Stimulated activated CD4-positive, alpha-beta T cell treated with anti-CD3 and anti-CD28 coated beads, Interleukin-1b, Interleukin-23, amount 100 ng/mL, for 48 hours (primary cell): ENCODE measurements around the gene CCDC158.
"Not testable (repeated sequence)": the region's sequence is repeated elsewhere in the genome, so short reads cannot be mapped to it uniquely, and the experiment has no call there.

Source experiments
- DNase-seq: peaks from one replicate; pipeline ENCODE4 v3.0.0-alpha.2; 2020

Gene CCDC158

DNA sequence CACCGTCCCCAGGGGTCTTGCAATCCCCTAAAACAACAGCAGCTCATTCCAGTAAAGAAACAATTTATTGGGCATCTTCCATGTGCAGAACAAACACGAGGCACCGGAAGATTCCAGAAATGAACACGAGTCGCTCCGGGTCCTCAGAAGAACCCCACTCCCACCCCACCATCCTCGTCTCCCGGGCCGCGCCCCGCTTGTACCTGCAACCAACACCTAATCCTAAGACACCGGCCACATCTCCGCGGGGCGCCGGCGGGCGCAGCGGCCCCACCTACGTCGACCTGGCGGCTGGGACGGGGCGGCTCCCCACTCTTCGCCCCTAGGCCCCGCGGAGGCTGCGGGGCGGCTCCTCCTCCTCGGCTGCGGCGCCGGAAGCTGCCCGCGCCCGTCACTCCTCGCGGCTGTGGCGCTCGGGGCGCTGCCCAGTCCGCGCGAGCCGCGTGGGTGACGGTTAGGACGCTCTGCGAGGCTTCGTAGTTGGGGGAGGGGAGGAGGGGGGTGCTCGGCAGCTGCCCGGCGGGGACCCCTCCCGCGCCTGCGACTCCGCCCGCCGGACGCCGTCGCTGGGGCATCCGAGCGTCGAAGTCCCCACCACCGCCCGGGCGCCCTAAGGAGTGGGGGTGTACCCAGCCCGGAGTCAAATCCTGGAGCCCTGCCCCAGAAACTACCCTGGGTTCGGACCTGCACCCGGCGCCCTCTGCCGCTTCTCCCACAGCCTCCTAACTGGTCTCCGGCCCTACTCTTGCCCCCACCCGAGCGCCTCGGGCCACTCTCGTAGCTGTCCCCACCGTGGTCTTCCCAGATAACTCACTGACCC is at the start of gene CCDC158:
Gene CCDC158, minus strand, starts transcription at position 380 of the 820 bp plus-strand sequence. CDS start 17,934 bp downstream, outside the sequence.
- no peak for DNase-seq

DNA sequence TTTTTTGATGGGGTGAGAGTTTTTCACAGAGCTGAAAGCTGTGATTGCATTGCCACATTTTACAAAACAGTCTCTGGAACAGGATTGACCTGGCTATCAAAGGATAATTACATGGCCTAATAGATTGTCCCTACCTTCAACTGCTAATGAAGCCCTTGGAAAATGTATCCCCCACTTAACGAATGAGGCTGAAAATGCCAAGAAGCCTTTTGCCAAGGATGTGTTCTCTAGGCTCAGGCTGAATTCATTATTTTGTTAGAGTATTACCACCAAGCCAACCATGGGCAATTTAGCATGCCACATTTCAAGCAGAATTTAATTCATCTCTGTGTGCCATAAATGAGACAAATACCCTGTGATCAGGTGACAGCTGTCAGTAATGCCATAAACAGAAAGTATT is 49.6 kb upstream of the CCDC158 start:
- DNase-seq: no peak

DNA sequence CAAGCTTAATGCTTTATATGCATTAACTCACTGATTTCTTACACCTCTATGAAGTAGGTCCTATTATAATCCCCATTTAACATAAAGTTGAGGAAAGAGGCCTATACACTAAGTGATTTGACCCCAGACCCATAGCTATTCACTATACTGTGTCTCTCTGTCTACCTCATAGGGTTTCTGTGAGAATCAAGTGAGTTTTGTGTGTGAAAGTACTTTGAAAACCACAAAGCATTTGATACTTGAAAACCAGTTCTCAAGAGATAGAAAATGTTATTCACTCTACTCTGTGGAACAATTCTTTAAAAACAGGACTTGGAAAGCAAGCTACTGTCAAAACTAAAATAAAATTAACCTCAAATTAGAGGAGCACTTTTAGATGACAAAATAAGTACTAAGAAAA is 49.1 kb upstream of the CCDC158 start:
- DNase-seq: no peak

DNA sequence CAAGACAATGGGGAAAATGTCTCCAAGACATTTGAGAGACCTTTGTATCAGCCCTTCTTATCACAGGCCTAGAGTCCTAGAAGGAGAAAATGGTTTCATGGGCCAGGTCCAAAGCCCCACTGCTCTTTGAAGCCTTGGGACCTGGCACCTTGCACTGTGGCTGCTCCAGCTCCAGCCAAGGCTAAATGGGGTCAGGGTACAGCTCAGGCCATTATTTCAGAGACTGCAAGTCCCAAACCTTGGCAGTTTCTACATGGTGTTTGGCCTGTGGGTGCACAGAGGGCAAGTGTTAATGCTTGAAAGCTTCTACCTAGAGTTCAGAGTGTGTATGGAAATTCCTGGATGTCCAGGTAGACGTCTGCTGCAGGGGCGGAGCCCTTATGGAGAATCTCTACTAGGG is 42.6 kb upstream of the CCDC158 start:
- no peak for DNase-seq

DNA sequence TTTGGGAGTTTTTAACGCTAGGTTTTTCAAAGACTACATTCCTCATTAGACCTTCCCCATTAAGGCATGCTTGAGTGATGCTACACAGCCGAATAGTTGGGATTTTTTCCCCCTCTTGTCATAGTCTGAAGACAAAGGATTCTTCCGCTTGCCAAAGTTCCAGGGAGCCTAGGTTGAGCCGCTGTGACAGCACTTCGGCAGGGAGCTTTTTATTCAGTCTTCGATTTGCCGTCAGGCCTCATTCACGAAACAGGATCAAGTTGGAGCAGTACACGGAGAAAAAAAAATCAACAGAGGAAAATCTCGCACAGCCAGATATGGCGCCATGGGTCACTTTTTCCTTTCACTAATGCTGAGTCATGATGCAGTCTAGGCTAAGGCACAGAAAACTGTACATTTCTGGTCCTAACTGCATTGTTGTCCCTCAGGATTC is 38.4 kb upstream of the CCDC158 start:
- no peak for DNase-seq

DNA sequence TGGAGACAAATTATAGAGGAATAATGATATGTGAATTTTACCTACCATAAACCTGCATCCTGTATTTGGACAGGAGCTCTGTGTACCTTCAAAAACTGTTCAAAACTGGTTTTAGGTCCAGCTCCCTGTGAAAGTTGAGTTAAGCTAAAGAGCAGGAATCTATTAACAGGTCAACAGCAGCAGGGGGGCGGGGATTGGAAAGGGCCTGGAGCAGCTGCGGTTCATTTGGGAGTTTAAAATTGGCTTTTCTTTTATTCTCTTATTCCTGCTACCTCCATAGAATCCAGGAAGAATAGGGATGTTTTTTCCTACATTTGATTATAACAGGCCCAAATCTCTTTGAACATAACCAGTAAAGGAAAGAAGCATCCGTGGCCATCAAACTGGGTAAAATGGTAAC is 37.9 kb upstream of the CCDC158 start:
- no peak for DNase-seq

DNA sequence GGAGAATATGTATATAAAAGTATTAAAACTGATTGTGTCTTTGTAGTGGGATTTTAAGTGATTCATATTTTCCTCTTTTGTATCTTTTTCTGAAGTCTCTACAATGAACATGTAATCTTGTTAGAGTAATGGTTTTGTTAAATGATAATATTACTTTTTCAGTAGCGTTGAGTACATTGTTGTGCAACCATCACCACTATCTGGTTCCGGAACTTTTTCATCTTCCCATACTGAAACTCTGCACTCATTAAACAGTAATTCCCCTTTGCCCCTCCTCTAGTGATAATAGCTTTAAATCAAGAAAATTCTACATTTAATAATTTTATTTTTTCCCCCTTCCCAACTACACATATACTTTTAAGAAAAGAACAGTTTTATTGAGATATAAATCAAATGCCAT is 37.4 kb upstream of the CCDC158 start:
- DNase-seq: no peak

DNA sequence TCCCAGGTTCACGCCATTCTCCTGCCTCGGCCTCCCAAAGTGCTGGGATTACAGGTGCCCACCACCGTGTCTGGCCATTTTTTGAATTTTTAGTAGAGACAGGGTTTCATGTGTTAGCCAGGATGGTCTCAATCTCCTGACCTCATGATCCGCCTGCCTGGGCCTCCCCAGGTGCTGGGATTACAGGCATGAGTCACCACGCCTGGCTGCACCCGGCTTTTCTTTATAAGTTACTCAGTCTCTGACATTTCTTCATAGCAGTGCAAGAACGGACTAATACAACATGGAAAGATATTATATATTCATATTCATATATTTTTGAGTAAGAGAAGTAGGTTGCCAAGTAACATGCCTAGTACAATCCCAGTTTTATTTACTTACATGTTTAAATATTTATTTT is 36.9 kb upstream of the CCDC158 start:
- DNase-seq: no peak

DNA sequence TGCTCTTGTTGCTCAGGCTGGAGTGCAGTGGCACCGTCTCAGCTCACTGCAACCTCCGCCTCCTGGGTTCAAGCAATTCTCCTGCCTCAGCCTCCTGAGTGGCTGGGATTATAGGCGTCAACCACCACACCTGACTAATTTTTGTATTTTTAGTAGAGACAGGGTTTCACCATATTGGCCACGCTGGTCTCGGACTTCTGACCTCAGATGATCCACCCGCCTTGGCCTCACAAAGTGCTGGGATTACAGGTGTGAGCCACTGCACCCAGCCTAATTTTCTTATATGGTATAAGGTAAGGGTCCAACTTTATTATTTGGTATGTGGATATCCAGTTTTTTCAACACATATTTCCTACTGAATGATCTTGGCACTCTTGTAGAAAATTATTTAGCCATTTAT is 33.1 kb upstream of the CCDC158 start:
- not testable (repeated sequence) for DNase-seq

DNA sequence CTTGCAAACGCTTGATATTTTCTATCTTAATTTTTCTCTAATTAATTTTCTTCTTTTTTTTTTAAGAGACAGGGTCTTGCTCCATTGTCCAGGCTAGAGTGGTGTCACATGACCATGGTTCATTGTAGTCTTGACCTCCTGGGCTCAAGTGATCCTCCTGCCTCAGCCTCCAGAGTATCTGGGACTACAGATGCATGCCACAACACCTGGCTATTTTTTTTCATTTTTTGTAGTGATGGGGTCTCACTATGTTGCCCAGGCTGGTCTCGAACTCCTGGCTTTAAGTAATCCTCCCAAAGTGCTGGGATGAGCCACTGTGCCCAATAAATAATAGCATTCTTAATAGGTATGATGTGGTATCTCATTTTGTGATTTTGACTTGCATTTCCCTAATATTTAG is 32.3 kb upstream of the CCDC158 start:
- no peak for DNase-seq

DNA sequence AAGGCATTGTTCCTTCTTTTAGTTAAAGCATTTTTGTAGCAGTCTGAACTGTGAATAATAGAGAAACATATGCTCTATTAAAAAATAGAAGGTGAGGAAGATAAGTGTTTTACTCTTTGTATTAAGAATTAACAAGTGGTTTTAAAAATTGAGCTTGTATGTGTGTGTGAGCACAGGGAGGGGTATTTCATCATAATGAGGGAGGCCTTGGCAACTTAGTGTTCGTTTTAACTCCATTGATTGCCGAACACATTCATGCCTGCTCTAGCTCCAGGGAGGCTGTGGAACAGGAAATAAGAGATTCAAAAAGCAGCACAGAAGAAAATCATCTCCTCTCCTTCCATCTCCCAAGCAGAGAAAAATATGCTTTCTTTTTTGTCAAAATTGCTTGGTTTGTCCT is 28.9 kb upstream of the CCDC158 start:
- DNase-seq: no peak

DNA sequence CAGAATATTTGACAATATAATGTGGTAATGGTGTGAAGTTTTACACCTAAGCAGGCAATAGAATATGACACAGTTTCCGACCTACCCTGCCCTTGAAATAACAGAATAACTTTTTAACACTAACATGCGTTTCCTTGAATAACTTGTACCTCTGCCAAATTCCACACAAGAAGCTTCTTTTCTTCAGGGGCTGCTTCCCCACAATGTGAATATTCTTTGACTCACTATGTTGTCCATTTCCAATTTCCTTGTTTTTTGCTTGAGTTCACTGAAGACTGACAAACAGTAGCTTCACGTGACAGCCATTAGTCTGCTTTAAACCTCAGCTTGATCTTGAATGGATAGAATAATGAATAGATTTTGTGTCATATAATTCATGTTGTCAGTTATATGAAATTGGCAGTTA is 28.4 kb upstream of the CCDC158 start:
- DNase-seq: no peak

DNA sequence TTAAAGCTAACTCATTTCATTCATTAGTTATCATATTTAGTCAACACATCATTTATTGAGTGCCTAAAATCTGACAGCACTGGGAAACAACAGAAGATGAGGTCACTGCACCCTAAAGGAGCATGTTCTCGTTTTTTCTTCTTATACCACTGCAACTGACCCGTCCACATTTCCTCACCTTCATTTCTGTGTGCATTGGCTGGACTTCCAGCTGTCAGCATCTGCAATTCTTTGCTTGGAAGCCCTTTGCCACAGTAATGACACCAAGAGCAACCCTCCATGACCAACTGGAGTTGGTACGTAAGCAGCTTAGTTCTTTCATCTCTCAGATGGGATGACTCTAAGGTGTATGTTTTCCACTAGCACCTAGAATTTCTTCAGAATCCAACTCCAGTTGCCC is 27.3 kb upstream of the CCDC158 start:
- no peak for DNase-seq

DNA sequence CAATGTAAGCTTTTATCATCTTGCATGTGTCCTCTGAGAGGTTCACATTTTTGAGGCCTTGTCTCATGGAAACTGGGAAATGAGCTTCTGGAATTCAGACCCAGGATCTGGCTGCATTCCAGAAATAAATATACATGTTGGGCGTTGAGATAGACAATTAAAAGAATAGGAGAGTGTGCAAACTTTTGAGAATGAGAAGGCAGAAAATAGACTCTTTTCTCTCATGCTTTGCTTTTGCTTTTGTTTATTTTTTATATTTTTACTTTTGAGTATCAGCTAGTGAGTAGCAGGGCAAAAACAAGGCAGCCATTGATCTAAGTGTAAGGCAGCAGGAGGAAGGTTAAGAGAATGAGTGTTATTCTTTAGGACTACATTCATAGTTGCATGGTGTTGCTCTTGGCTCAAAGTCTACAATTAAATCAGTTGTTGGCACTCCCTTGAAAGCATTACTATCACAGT is 26.5 kb upstream of the CCDC158 start:
- no peak for DNase-seq

DNA sequence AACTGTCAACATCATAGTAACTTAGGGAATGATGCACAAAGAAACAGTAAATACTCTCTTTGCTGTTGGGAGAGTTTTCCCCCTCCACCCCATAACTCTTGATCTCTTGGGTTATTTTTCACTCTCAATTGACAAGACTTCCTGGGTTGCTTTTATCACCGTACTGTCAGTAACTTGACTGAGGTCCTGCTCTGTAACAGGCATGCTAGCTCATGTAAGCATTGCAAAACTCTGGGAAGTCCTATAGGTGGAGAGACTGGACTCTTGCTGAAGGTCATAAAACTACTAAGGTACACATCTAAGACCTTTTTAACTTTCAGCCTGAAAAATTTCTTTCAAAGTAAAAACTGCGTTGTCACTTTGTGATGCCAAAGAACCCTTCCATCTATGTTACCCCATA is 25.0 kb upstream of the CCDC158 start:
- DNase-seq: no peak

DNA sequence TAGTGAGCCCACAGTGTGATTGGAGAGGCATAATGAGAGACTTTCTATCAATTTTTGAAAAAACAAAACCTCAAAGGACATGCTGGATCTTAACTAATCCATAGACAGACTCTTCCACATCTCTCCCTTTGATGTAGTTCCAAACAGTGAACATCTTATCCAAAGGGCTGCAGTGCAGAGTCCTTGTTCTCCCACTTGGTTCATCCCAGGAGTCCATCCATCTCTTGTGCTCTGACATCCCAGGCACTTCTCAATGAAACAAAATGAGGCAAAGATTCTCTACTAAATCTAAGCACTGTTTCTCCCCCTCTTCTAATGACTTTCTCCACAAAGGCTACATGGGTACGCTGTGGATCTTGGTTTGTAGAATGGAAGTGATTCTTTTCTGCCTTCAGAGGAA is 22.4 kb upstream of the CCDC158 start:
- DNase-seq: no peak

DNA sequence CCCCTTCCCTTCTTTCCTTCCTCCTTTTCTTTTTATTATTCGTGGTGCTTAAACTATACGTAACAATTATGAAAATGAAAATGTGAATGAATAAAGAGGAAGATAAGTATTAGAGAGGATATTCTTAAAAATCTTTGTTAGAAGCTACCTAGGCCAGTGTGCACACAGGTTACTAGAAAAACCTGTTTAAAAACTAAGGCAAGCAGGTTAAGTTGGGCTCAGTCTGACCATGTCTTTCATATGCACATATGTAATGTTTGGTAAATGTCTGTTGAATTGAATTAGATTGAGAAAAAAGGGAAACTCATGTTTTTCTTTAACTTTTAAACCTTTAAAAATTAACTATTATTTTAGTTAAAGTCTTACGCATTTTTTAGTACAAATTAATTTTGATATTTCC is 21.9 kb upstream of the CCDC158 start:
- no peak for DNase-seq

DNA sequence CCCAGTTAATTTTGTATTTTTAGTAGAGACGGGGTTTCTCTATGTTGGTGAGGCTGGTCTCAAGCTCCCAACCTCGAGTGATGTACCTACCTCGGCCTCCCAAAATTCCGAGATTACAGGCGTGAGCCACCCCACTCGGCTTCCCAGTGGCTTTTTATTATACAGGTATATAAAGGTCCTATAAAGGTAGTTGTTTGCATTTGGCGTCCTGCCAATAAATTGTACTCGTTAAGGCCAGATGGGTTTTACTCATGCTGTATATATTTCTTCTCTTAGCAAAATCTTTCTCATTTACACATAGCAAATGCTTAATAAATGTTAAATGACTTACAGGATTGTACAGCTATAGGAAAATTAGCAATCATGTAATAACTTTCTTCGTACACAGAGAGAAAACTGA is 20.9 kb upstream of the CCDC158 start:
- no peak for DNase-seq

DNA sequence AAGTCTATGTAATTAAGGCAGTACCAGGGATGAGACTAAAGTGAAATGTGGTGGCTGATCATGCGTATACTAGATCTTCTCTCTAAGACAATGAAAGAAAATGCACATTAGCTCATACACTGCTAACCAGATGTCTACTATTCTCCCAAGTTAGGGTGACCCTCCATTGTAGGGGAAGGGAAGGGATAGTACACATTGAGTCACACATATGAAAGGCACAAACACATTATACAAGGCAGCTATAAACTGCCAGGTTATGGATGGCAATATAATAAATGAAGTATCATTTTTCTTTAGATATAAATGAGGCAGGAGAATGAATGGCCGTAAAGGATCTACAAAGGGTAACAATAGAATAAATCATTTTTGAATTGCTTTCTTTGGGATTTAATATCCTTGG is 18.6 kb upstream of the CCDC158 start:
- DNase-seq: no peak

DNA sequence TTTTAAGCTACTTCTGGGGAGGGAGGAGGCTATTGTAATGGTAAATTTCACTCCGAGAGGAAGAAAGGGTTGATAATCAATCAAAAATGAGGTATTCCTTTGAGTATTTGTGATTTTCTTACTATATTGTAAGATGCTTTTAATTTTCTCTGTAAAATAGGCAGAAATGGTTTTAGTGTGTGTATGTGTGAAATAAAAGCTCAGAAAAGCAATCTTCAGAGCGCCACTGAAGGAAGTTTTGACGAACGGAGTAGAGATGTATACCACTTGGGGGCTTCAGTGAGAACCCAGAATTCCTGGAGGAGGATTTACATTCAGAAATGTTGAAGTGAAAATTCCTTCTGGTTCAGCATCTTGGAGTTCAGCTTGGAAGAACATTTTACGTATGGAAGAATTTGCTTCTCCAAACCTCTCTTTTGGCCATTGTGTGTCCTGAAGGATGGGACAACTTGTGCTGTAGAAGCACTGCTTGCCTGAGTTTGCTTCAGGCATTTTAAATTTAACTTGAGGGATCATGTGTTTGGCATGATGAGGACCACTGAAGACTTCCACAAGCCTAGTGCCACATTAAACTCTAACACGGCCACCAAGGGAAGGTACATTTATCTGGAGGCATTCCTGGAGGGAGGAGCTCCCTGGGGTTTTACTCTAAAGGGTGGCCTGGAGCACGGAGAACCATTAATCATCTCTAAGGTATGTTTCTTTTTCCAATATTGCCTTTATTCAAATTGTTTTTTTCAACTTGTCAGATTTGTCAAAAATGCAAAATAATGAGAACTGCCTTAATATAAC is 14.8 kb upstream of the CCDC158 start:
- DNase-seq: no peak

DNA sequence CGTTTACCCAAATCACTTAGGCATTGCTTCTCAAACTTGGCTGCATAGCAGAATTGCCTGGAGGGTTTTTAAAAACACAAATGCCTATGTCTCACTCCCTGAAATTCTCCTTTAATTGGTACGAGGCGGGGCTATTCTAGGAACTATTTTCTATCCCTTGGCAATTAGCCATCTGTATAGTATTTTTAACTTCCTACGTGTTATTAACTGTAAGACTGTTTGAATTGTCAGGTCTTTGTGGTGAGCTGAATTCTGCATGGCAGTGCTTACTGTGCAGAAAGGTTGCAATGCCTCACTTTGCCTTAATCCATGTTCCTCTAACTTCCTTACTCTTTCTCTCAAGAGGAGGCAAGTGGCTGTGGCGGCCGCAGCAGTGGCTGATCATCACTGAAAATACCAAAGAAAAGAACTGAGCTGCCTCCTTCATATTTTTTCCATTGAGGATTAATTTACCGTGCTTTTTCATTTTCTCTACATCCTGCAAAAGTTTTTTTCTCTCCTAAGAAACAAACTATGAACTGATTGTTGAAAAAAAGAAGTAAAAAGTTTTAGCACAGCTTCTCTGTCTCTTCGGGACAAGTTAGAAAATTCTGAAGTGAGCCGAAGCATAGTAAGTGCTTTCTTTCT is 14.1 kb upstream of the CCDC158 start, which contains the start of gene SHROOM3:
Gene SHROOM3, plus strand, starts transcription at position 329 of the 627 bp plus-strand sequence. CDS start 824 bp downstream, outside the sequence.
- no peak for DNase-seq

DNA sequence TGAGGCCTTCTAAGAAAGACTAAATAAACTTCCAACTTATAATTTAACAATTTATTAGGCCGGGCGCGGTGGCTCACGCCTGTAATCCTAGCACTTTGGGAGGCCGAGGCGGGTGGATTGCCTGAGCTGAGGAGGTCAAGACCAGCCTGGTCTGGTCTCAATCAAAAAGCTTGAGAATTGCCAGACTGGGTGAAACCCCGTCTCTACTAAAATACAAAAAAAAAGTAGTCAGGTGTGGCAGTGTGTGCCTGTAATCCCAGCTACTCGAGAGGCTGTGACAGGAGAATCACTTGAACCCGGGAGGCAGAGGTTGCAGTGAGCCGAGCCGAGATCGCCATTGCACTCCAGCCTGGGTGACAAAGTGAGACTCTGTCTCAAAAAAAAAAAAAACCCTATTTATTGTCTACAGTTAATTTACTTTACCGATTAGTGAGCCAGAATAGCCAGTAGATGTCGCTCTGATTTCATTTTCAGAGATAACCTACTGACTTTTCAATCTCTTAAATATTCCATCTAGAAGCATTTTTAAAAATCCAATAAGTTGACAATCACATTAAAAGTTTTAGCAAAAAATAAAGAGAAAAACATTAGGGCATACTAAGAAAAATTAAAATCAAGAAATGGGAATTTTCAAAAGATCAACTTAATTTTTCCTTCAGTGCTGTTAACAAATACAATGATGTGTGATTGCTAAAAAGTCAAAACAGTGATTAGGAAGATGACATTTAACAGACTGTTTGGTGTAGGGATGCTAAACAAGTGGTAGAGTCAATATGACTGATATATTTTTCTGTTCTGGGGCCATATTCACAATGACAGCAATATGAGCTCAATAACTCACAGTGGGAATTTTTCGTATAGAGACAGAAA is 9.8 kb upstream of the CCDC158 start:
- DNase-seq: no peak

DNA sequence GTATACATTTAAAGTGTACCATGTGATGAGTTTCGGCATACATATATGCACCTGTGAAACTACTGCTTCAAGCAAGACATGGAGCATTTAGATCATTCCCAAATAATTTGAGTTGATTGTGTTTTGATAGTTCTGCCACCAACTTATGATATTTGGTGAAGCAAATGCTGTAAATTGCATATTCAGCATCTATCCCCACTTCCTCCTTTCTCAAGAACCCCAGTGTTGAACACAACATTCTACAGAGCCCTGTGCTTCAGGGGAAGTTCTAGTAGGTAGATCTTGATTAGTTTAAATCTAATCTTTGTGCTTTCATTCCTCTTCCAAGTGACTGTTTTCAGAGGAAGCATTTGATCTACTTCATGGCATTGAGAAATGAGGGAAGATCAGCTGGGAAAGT is 8.7 kb upstream of the CCDC158 start:
- no peak for DNase-seq
